22Rv1 (cell line): Measurements from ENCODE around the gene VPS35.

ENCODE experiments used
- ZFX ChIP-seq: fragments of 450-650 bp; IDR thresholded peaks from 2 replicates; pipeline ENCODE4 v1.6.1; 2017; ENCODE audit warnings: antibody characterized with exemption, borderline replicate concordance
- TF ChIP-seq, protein P1 (sequence below): fragments of 450-650 bp; IDR thresholded peaks from 2 replicates; pipeline ENCODE4 v1.5.1; 2017; ENCODE audit warnings: mild to moderate bottlenecking

DNA sequence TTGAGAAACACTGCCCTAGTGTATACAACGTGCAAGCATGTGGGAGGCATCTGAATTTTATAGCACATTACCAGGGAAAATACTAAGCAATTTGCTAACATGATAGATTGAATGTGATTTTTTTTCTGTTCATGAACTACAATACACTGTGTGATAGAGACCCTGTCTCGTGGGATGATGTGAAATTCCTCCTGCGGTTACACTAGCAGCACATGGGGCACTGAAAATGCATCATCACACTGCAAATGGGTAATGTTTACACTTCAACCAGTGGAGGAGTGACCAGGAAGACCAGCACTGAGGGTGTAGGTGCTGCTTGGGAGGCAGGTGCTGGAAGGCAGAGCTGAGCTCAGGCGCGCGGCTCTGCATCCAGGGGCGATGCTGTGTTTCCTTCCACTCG, 29.2 kb upstream of the VPS35 start:
- TF ChIP-seq, protein P1, sequence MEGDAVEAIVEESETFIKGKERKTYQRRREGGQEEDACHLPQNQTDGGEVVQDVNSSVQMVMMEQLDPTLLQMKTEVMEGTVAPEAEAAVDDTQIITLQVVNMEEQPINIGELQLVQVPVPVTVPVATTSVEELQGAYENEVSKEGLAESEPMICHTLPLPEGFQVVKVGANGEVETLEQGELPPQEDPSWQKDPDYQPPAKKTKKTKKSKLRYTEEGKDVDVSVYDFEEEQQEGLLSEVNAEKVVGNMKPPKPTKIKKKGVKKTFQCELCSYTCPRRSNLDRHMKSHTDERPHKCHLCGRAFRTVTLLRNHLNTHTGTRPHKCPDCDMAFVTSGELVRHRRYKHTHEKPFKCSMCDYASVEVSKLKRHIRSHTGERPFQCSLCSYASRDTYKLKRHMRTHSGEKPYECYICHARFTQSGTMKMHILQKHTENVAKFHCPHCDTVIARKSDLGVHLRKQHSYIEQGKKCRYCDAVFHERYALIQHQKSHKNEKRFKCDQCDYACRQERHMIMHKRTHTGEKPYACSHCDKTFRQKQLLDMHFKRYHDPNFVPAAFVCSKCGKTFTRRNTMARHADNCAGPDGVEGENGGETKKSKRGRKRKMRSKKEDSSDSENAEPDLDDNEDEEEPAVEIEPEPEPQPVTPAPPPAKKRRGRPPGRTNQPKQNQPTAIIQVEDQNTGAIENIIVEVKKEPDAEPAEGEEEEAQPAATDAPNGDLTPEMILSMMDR = no peak
- TF ChIP-seq ZFX = no peak
